Measurements from ENCODE around the gene MPPED1.

MPPED1 gene

GRCh38 chr22:43504068-43504467, 92.3 kb downstream of the MPPED1 start:
- no peak for DNase-seq

GRCh38 chr22:43504666-43505261, 93.0 kb downstream of the MPPED1 start:
- DNase-seq = no peak

GRCh38 chr22:43505423-43505822, 93.6 kb downstream of the MPPED1 start:
- no peak for DNase-seq

GRCh38 chr22:43505896-43506295, 94.1 kb downstream of the MPPED1 start:
- DNase-seq = no peak

- no peak for DNase-seq
These were observed 94.7 kb downstream of the MPPED1 start for GRCh38 chr22:43506487-43506886.

GRCh38 chr22:43507235-43507634, 95.4 kb downstream of the MPPED1 start:
- no peak for DNase-seq

GRCh38 chr22:43508489-43508888, 96.7 kb downstream of the MPPED1 start:
- DNase-seq = no peak

- DNase-seq = no peak
These were observed 97.5 kb downstream of the MPPED1 start for GRCh38 chr22:43509337-43509736.

- no peak for DNase-seq
These were observed 98.7 kb downstream of the MPPED1 start for GRCh38 chr22:43510281-43511070.

GRCh38 chr22:43511276-43511910, 99.6 kb downstream of the MPPED1 start:
- DNase-seq = no peak

- no peak for DNase-seq
These were observed 100.5 kb downstream of the MPPED1 start for GRCh38 chr22:43512279-43512678.

GRCh38 chr22:43514476-43515157, 102.8 kb downstream of the MPPED1 start:
- no peak for DNase-seq

GRCh38 chr22:43515411-43515810, 103.6 kb downstream of the MPPED1 start:
- no peak for DNase-seq

GRCh38 chr22:43515902-43516301, 104.1 kb downstream of the MPPED1 start:
- no peak for DNase-seq

- no peak for DNase-seq
These were observed 104.6 kb downstream of the MPPED1 start for GRCh38 chr22:43516386-43516785.

- DNase-seq = no peak
These were observed 105.3 kb downstream of the MPPED1 start for GRCh38 chr22:43516996-43517635.

GRCh38 chr22:43520632-43521039, 108.8 kb downstream of the MPPED1 start:
- DNase-seq = peak; percentile 13 to 37 (median 15)

GRCh38 chr22:43521716-43522115, 109.9 kb downstream of the MPPED1 start:
- DNase-seq = no peak

GRCh38 chr22:43526117-43526655, 114.4 kb downstream of the MPPED1 start:
- DNase-seq = no peak

GRCh38 chr22:43526946-43527345, 115.1 kb downstream of the MPPED1 start:
- no peak for DNase-seq

- no peak for DNase-seq
These were observed 117.0 kb downstream of the MPPED1 start for GRCh38 chr22:43528601-43529360.

GRCh38 chr22:43529461-43529860, 117.6 kb downstream of the MPPED1 start:
- no peak for DNase-seq
